AG09319 (cell line): ENCODE results near the gene SLC30A7.

ENCODE experiments used
- DNase-seq: peaks from one replicate; pipeline ENCODE4 v3.0.0-alpha.2; 2010; ENCODE audit warnings: low read depth; ENCODE audit errors: extremely low read depth
- CTCF ChIP-seq: IDR thresholded peaks from 2 replicates; pipeline ENCODE4 v1.5.1; 2011; ENCODE audit warnings: low read depth, mild to moderate bottlenecking, inconsistent platforms, low read length, moderate library complexity

SLC30A7 gene

DNA sequence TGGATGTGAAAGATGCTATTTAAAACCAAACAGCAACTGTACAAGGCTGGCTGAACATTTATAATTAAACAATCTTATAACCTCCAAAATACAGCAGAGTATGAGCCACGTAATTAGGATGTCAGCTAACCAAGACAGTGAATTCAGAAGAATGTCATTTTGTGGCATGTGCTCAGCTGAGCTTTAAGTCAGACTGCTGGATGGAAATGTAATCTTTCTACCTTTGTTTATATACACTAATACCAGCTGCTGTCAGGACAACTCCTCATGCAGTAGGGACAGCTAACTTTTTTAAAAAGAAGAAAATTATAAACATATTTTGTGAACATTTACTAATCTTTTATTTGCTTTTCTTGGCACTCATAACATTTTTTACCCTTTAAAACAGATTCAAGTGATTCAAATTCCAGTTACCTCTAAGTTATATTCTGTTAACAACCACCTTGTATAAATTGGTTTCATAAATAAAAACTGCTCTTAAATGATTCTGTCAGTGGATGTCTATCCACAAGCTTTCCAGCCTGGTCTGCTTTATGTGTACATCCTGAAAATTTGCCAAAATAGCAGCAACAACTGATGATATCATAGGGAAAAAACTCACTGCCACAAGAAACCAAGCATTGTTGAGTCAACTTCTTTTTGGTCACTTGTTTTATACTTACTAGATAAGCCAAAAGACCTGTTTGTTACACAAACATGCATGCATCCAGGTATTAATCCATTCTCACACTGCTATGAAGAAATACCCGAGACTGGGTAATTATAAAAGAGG is 93.6 kb downstream of the SLC30A7 start:
- TF ChIP-seq CTCF: no peak

GRCh38 chr1:100995198-100995988 is 99.5 kb downstream of the SLC30A7 start:
- TF ChIP-seq CTCF: no peak
- no peak for DNase-seq

More for the DNA sequence above, 93.6 kb downstream of the SLC30A7 start:
- DNase-seq: peak; percentile 60

DNA sequence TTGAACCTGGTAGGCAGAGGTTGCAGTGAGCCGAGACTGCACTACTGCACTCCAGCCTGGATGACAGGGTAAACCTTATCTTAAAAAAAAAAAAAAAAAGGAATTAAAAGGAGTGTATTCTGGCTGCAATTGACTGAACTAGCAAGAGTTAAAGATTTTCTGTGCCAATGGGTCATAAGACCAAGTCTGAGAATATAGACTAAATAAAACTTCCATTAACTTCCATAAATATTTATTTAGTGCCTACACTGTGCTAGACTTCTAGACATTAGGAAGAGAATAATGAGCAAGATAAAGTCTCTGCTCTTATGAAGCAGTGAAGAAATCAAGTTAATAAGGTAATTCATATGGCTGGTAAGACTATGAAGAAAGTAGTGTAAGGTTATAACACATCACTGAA is 102.5 kb downstream of the SLC30A7 start:
- DNase-seq: no peak
- TF ChIP-seq CTCF: no peak

- no peak for TF ChIP-seq CTCF
- no peak for DNase-seq
Observed at GRCh38 chr1:101000131-101000873, 104.4 kb downstream of the SLC30A7 start.

- no peak for TF ChIP-seq CTCF
- DNase-seq: no peak
Observed at GRCh38 chr1:101002551-101002950, 106.7 kb downstream of the SLC30A7 start.

DNA sequence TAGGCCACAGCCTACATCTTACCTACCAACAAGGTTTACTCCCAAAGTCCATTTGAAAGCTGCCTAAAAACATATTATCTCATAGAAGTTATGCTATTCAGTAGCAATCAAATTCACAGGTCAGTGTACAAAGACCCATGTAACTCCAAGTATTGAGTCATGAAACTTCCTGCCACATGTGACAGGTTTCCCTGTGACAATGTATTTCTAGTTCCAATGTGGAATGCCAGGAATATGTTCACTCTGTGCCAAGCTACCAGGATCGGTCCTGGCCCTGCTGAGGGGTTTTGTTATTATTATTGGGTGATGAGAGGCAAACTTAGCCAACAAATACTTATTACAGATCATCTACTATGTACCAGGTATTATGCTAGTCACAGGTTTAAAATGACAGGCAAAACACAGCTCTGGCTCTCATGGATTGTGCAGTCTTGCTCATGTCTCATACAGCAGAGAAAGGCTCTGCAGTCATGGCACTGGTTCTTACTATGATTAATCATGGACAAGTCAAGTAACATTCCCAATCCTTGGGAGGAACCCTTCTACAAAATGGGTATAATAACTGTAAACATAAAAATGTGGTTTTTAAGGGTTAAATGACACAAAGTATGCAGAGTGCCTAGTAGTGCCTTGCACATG is 107.2 kb downstream of the SLC30A7 start:
- DNase-seq: no peak

More for the DNA sequence above, 107.2 kb downstream of the SLC30A7 start:
- no peak for TF ChIP-seq CTCF
